NCI-H526 (cell line): Measurements from ENCODE around the gene KRTAP2-1.
"Not testable (repeated sequence)": the region's sequence is repeated elsewhere in the genome, so short reads cannot be mapped to it uniquely, and the experiment has no call there.

Experiments used
- DNase-seq, 2 experiments: peaks; one replicate each; lab custom pipeline; 2025; lab: John Stamatoyannopoulos, UW

Gene KRTAP2-1

DNA sequence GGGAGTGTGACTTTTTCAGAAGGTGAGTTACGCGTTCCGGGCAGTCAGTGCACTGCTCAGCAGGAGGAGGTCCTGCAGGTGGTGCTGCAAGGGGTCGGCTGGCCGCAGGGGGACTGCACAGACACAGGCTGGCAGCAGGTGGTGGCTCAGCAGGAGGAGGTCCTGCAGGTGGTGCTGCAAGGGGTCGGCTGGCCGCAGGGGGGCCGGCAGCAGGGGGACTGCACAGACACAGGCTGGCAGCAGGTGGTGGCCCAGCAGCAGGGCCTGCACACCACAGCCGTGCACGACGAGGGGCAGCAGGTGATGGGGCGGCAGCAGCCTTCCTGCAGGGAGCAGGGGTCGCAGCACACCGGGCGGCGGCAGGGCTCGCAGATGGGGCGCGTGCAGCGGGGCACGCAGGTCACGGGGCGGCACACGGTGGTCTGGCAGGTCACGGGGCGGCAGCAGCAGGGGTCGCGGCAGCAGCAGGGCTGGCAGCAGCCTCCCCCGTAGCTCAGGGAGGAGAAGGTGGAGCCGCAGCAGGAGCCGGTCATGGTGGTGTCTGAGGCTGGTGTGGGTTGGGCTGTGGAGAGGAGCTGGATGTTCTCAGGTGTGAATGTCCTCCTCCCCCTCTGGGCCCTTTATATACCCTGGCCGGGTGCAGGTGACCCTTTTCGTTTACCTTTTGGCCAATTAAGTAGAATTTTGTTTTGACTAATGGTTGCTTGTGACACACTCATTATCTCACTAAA lies at the start of gene KRTAP2-1:
KRTAP2-1 (minus strand) TSS at position 582 of the 731 bp plus-strand sequence; CDS start at position 533, 49 bp downstream.
- DNase-seq = not testable (repeated sequence)

- peak; percentile 57 to 76 for DNase-seq
These were observed 48.9 kb upstream of the KRTAP2-1 start for GRCh38 chr17:41096055-41096454.

GRCh38 chr17:41088760-41089352 lies 41.7 kb upstream of the KRTAP2-1 start:
- DNase-seq = not testable (repeated sequence)

DNA sequence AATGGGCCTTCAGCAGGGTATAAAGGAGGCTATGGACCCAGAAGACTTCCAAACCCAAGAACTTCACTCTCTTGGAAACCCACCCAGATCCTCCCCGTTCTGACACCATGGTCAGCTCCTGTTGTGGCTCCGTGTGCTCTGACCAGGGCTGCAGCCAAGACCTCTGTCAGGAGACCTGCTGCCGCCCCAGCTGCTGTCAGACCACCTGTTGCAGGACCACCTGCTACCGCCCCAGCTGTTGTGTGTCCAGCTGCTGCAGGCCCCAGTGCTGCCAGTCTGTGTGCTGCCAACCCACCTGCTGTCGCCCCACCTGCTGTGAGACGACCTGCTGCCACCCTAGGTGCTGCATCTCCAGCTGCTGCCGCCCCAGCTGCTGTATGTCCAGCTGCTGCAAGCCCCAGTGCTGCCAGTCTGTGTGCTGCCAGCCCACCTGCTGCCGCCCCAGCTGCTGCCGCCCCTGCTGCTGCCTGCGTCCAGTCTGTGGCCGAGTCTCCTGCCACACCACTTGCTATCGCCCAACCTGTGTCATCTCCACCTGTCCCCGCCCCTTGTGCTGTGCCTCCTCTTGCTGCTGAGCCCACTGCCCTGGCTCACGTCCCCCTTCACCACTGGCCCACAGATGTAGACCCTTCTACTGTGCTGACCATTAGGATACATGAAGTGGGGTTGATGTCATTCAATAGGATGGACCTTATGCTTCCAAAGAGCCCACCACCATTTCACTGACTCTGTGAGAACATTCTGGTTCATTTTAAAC lies 37.2 kb upstream of the KRTAP2-1 start, which contains the start of gene KRTAP4-7:
KRTAP4-7 (plus strand) TSS at position 51 of the 757 bp plus-strand sequence; CDS start at position 108, 57 bp downstream.
- not testable (repeated sequence) for DNase-seq

GRCh38 chr17:41083427-41083826 lies 36.3 kb upstream of the KRTAP2-1 start:
- not testable (repeated sequence) for DNase-seq

DNA sequence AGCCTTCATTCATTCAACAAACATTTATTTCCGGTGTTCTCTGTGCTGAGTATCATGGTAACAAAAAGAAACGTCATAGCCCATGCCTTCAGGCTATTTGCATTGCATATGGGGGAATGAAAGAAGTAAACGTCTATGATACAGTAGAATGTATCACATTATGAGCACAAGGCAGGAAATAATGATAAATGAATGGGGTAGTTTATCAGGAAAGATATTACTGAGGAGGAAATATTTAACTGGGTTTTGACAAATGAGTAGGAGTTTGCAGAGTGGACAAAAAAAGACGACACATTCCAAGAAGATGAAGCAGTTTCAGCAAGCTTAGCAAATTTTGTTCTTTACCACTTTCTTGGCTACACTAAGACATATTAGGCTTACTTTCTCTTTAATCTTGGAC lies 35.5 kb upstream of the KRTAP2-1 start:
- DNase-seq = no peak

GRCh38 chr17:41076788-41077187 lies 29.7 kb upstream of the KRTAP2-1 start:
- no peak for DNase-seq

DNA sequence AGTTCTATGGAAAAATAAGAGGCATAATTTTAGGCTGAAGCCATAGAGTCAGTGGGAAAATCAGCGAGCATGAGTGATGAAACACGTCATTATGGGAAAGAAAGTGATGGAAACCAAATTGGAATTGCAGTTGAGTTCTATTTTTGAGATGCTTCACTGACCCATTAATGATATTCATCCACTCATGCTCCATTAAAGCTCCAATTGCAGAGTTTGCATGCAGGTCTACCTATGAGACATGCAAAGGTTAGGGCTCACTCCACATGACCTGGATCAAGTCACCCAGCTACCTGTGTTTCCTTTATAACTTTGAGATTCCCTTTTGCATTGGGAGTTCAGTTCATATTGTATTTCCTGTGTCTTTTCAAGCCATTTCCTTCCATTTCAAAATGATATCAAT lies 26.6 kb upstream of the KRTAP2-1 start:
- peak; percentile 19 to 61 for DNase-seq

GRCh38 chr17:41071606-41072360 lies 24.7 kb upstream of the KRTAP2-1 start:
- no peak for DNase-seq

DNA sequence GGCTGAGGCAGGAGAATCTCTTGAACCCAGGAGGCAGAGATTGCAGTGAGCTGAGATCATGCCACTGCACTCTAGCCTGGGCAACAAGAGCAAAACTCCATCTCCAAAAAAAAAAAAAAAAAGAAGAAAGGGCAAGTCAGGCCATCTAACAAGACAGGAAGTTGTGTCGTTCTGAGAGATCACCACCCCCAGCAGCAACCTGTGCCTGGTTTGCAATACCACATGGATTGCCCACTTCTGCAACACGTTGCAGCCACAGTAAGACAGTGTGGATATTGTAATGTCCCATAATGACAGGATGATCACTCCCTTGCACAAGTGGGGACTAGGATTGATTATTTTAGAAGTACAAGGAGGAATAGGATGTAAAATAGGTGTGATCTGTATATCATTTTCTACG lies 21.9 kb upstream of the KRTAP2-1 start:
- DNase-seq = no peak

GRCh38 chr17:41067281-41067680 lies 20.2 kb upstream of the KRTAP2-1 start:
- DNase-seq = no peak

DNA sequence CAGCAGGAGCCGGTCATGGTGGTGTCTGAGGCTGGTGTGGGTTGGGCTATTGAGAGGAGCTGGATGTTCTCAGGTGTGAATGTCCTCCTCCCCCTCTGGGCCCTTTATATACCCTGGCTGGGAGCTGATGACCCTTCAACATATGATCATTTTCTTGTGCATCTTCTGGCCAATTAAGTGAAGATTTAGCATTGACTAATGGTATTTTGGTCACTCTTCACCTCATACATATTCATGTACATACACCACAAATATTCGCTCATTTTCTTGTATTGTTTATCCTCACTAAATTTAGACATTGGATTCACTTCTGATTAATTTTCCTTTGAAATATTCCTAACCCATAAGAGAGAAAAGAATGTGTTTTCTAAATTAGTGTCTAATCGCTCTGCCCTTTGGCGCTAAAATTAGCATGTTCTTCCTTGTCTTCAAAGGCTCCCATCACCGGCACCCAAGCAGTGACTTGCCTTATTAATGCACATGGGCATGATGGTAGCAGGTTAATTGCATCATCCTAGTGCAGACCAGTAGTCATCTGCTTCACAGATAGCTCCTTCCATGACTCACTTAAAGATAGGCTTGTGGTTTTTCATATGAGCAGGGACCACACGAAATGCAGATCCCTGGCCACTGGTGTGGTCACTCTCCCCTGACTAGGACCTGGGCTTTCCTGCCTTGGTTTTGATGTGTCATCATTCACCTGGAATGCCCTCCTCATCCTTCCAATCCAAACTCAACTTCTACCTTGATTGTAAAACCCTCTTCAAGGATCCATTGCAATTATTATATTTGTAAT lies 18.9 kb upstream of the KRTAP2-1 start, which contains the start of gene KRTAP2-4:
KRTAP2-4 (minus strand) TSS at position 51 of the 796 bp plus-strand sequence; CDS start at position 17, 34 bp downstream.
- no peak for DNase-seq

GRCh38 chr17:41065016-41065689 lies 18.0 kb upstream of the KRTAP2-1 start:
- DNase-seq = not testable (repeated sequence)

DNA sequence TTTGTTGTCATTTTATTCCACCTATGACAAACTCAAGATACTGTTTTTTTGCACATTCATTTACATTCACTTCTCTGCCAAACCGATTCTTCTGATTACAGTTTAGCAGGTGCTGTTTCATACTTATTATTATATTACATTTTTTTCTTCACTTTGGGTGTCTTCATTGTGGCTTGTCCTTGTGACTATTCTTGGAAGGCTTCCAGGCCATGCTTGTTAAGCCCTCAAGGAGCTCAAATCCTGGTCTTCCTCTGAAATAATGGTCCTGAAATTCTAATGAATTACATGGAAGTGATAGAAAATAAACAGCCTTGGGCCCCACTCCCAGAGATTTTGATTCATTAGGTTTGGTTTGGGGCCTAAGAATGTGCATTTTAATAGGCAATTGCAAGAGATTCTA lies 17.2 kb upstream of the KRTAP2-1 start:
- DNase-seq = no peak

GRCh38 chr17:41063449-41063848 lies 16.3 kb upstream of the KRTAP2-1 start:
- DNase-seq = no peak

GRCh38 chr17:41061964-41062363 lies 14.8 kb upstream of the KRTAP2-1 start:
- DNase-seq = no peak

GRCh38 chr17:41060052-41060604 lies 13.0 kb upstream of the KRTAP2-1 start, which contains the start of gene KRTAP2-3:
Gene KRTAP2-3 (minus strand): TSS chr17:41060114. CDS start chr17:41060050, 64 bp downstream.
- no peak for DNase-seq

DNA sequence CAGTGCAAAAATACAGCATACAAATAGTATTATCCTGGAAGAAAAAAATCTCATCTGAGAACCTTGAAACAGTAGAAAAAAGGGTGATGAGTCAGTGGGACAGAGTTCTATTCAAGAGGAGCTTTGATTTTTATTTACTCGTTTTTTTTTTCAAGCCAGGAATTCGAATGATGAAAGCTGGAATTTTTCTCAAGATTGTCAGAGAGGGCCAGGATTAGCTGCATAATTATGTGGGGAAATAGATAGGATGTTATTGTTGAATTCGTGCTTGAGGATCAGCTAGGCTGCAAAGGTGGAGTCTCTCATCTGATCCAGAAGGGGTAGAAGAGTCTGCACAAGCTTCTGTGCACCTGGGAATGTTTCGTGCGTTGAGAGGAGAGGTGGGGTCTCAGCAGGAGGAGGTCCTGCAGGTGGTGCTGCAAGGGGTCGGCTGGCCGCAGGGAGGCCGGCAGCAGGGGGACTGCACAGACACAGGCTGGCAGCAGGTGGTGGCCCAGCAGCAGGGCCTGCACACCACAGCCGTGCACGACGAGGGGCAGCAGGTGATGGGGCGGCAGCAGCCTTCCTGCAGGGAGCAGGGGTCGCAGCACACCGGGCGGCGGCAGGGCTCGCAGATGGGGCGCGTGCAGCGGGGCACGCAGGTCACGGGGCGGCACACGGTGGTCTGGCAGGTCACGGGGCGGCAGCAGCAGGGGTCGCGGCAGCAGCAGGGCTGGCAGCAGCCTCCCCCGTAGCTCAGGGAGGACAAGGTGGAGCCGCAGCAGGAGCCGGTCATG lies 12.3 kb upstream of the KRTAP2-1 start:
- DNase-seq = not testable (repeated sequence)

DNA sequence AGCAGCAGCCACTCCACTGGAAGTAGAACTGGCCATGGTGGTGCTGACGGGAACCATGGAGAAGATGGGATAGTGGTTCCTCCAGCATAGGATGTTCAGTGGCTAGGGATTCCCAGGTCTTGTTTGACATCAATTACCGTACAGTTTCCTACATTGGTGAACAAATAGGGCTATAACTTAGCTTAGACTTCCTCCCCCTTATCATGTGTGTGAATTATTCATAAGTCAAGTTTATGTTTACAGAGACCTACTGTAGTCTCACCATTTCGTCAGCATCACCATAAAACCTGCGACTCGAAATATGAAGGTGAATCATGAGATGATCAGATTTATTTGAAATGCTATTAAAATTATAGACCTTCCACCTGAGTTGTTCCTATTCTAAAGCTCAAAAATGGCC lies 11.6 kb upstream of the KRTAP2-1 start:
- no peak for DNase-seq
